HG03135 (cell line): Measurements from ENCODE around the gene ZXDA.
"Not testable (repeated sequence)": the region's sequence is repeated elsewhere in the genome, so short reads cannot be mapped to it uniquely, and the experiment has no call there.

Experiments used
- ATAC-seq: cut with Tn5 transposase; IDR thresholded peaks from one replicate; pipeline ENCODE4 v1.9.1; 2021; ENCODE audit warnings: mild to moderate bottlenecking, moderate library complexity; ENCODE audit not compliant: unreplicated experiment

ZXDA gene

GRCh38 chrX:57910287-57910912 is at the start of gene ZXDA:
Gene ZXDA, minus strand, starts transcription at chrX:57910458. Its CDS starts 38 bp downstream, at chrX:57910420.
- ATAC-seq: peak; percentile 58

- ATAC-seq: no peak
Observed at GRCh38 chrX:57952320-57952678, 42.0 kb upstream of the ZXDA start.

- ATAC-seq: no peak
Observed at GRCh38 chrX:57951666-57952319, 41.5 kb upstream of the ZXDA start.

- ATAC-seq: no peak
Observed at GRCh38 chrX:57933321-57933720, 23.1 kb upstream of the ZXDA start.

GRCh38 chrX:57932266-57932665 is 22.0 kb upstream of the ZXDA start:
- no peak for ATAC-seq

- ATAC-seq: no peak
Observed at GRCh38 chrX:57930051-57930450, 19.8 kb upstream of the ZXDA start.

GRCh38 chrX:57929373-57929772 is 19.1 kb upstream of the ZXDA start:
- ATAC-seq: no peak

- no peak for ATAC-seq
Observed at GRCh38 chrX:57925806-57926205, 15.5 kb upstream of the ZXDA start.

- ATAC-seq: no peak
Observed at GRCh38 chrX:57918750-57919436, 8.6 kb upstream of the ZXDA start.

- ATAC-seq: no peak
Observed at GRCh38 chrX:57915680-57916079, 5.4 kb upstream of the ZXDA start.

GRCh38 chrX:57909595-57910286 is 517 bp downstream of the ZXDA start:
- ATAC-seq: peak; percentile 74

GRCh38 chrX:57908972-57909594 is 1.2 kb downstream of the ZXDA start:
- ATAC-seq: not testable (repeated sequence)

GRCh38 chrX:57906790-57907189 is 3.5 kb downstream of the ZXDA start:
- ATAC-seq: no peak

GRCh38 chrX:57905141-57905540 is 5.1 kb downstream of the ZXDA start:
- no peak for ATAC-seq

- ATAC-seq: no peak
Observed at GRCh38 chrX:57904176-57904880, 5.9 kb downstream of the ZXDA start.

GRCh38 chrX:57902633-57903032 is 7.6 kb downstream of the ZXDA start:
- ATAC-seq: no peak

- ATAC-seq: no peak
Observed at GRCh38 chrX:57901466-57901865, 8.8 kb downstream of the ZXDA start.

- no peak for ATAC-seq
Observed at GRCh38 chrX:57900975-57901374, 9.3 kb downstream of the ZXDA start.

GRCh38 chrX:57899906-57900305 is 10.4 kb downstream of the ZXDA start:
- ATAC-seq: no peak

GRCh38 chrX:57899064-57899463 is 11.2 kb downstream of the ZXDA start:
- no peak for ATAC-seq

- no peak for ATAC-seq
Observed at GRCh38 chrX:57871463-57871862, 38.8 kb downstream of the ZXDA start.
